Smooth muscle cell (in vitro differentiated cells): ENCODE measurements around the gene BCDIN3D. TPM values are rescaled to one million over a fixed set of nuclear protein-coding genes. Genes with fewer than 3 reads are reported as not detected.

Experiments
- DNase-seq: peaks from one replicate; lab custom pipeline; 2025; ENCODE audit not compliant: unreplicated experiment; lab: John Stamatoyannopoulos, UW
- H2AFZ ChIP-seq: fragments of 200-600 bp; sonication (generic); 2 replicates; pipeline ENCODE4 v1.6.0; 2016; ENCODE audit warnings: antibody characterized with exemption, low read depth, mild to moderate bottlenecking
- H3F3A ChIP-seq: fragments of 200-600 bp; sonication (generic); 2 replicates; pipeline ENCODE4 v1.6.0; 2017; ENCODE audit warnings: antibody characterized with exemption, low read depth
- H3K27ac ChIP-seq: fragments of 200-600 bp; sonication (generic); 2 replicates; pipeline ENCODE4 v1.5.1; 2016; ENCODE audit warnings: low read depth, mild to moderate bottlenecking
- H3K27me3 ChIP-seq: fragments of 200-600 bp; sonication (generic); 2 replicates; pipeline ENCODE4 v1.6.1; 2016; ENCODE audit warnings: low read depth, mild to moderate bottlenecking
- H3K36me3 ChIP-seq: fragments of 200-600 bp; sonication (generic); 2 replicates; pipeline ENCODE4 v1.5.1; 2016; ENCODE audit warnings: low read depth
- H3K4me1 ChIP-seq: fragments of 200-600 bp; sonication (generic); 2 replicates; pipeline ENCODE4 v1.5.1; 2016; ENCODE audit warnings: low read depth
- H3K4me2 ChIP-seq: fragments of 200-600 bp; sonication (generic); 2 replicates; pipeline ENCODE4 v1.6.0; 2016; ENCODE audit warnings: mild to moderate bottlenecking
- H3K4me3 ChIP-seq: fragments of 200-600 bp; sonication (generic); 2 replicates; pipeline ENCODE4 v1.5.1; 2016; ENCODE audit warnings: mild to moderate bottlenecking
- H3K79me2 ChIP-seq: fragments of 200-600 bp; sonication (generic); 2 replicates; pipeline ENCODE4 v1.6.0; 2016; ENCODE audit warnings: low read depth, mild to moderate bottlenecking
- H3K9ac ChIP-seq: fragments of 200-600 bp; sonication (generic); 2 replicates; pipeline ENCODE4 v1.6.0; 2016; ENCODE audit warnings: low read depth
- H3K9me3 ChIP-seq: fragments of 200-600 bp; sonication (generic); replicated peaks from 2 replicates; pipeline ENCODE4 v1.5.1; 2016; ENCODE audit warnings: low read depth
- H4K20me1 ChIP-seq: fragments of 200-600 bp; sonication (generic); 2 replicates; pipeline ENCODE4 v1.6.0; 2016; ENCODE audit warnings: low read depth
- CTCF ChIP-seq: fragments of 200-600 bp; sonication (generic); IDR thresholded peaks from 2 replicates; pipeline ENCODE4 v1.5.1; 2017; ENCODE audit warnings: borderline replicate concordance, mild to moderate bottlenecking, antibody characterized with exemption; ENCODE audit not compliant: insufficient read depth, poor library complexity, severe bottlenecking
- WGBS: methylation state at CpG from one replicate; pipeline ENCODE4 v1.1.7; 2016; ENCODE audit warnings: low lambda C conversion rate; 5-methylcytosine and 5-hydroxymethylcytosine counted together
- polyA plus RNA-seq: library from polyadenylated mRNA; unstranded; fragments of >200 nt; fragmentation: Nextera tagmentation; extraction: Ambion mirVana; gene quantifications from 2 replicates; pipeline ENCODE4 v1.2.1, GENCODE V29; 2016
- total RNA-seq: library from RNA; depleted of rRNA; stranded (reverse); fragments of >200 nt; gene quantifications from 2 replicates; pipeline ENCODE4 v1.2.3, GENCODE V29; 2014

BCDIN3D gene
- total and polyA plus RNA-seq, 2 experiments from 2014 or later = 2.9 to 3.4 TPM

DNA sequence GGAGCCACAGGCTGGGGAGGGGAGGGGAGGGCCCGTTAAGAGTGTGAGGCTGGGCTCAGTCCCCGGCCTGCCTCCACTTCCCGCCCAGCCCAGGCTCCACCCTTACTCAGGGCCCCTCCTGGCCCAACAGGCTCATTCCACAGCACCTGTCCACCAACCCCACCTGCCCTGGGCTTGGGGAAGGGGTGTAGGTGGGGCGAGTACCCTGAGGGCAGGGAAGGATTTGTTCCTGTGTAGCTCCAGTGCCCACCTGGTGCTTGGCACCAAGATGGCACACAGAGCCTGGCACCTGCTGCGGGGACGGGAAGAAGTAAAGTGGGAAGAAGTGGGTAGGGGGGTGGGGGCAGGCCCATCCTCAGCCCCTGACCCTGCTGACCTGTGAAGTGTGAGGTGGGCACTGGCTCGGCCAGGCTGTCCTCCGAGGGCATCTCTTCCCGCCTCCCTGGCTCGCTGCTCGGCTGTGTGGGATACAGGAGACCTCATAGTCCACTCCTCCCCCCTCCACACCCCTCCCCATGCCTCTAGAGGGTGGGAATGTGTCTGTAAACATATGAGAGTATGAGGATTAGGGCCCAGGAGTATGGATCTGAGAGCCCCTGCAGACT is 49.8 kb downstream of the BCDIN3D start:
- no peak overlapping the region for H2AFZ ChIP-seq
- H3K27ac ChIP-seq = no peak overlapping the region
- no peak overlapping the region for H3K4me2 ChIP-seq
- H3F3A ChIP-seq = no peaks in the 10 kb centered on the region
- no peak for TF ChIP-seq CTCF
- H3K36me3 ChIP-seq = no peaks in the 10 kb centered on the region
- H4K20me1 ChIP-seq = no peaks in the 10 kb centered on the region
- H3K9me3 ChIP-seq = no peaks in the 10 kb centered on the region
- no peaks in the 10 kb centered on the region for H3K4me1 ChIP-seq
- WGBS = 93% methylated on average over 8 of the region's 11 CpGs
- no peak overlapping the region for H3K4me3 ChIP-seq
- DNase-seq = no peak
- H3K9ac ChIP-seq = no peak overlapping the region
- H3K27me3 ChIP-seq = no peaks in the 10 kb centered on the region
- no peaks in the 10 kb centered on the region for H3K79me2 ChIP-seq

- H3K27ac ChIP-seq = no peak overlapping the region
- no peak for TF ChIP-seq CTCF
- no peak overlapping the region for H3K4me3 ChIP-seq
- no peak overlapping the region for H3K4me2 ChIP-seq
- no peaks in the 10 kb centered on the region for H3K9me3 ChIP-seq
- WGBS = 99% methylated on average over 11 of the region's 20 CpGs
- no peaks in the 10 kb centered on the region for H3K4me1 ChIP-seq
- no peak overlapping the region for H3K9ac ChIP-seq
- H3K36me3 ChIP-seq = no peaks in the 10 kb centered on the region
- DNase-seq = no peak
- no peaks in the 10 kb centered on the region for H3K79me2 ChIP-seq
- H2AFZ ChIP-seq = no peak overlapping the region
- no peaks in the 10 kb centered on the region for H3K27me3 ChIP-seq
- H4K20me1 ChIP-seq = no peaks in the 10 kb centered on the region
- no peaks in the 10 kb centered on the region for H3F3A ChIP-seq
Measured at GRCh38 chr12:49792181-49792970, 50.5 kb downstream of the BCDIN3D start.

DNA sequence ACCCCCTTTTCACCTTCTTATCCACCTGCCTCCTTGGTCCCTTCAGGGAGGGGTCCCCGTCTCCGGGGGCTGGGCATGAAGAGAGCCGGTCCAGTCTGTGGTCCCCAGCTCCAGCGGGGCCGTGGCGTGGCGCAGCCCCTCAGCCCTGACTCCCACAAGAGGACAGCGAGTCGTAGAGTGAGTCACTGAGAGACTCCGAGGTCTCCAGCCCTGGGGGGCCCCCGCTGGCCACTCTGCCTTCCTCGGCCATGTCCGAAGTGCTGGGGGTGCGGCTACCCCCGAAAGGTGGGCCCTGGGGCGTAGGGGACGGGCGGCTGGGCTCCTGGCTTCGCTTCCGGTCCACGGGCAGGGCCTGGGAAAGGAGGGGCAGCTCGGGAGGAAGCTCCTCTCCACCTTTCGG is 51.2 kb downstream of the BCDIN3D start:
- Histone ChIP-seq H3K9me3 (no peaks in the 10 kb centered on the region), H3K27me3 (no peaks in the 10 kb centered on the region), H3K4me1 (no peaks in the 10 kb centered on the region), H2AFZ (no peak overlapping the region), H3K79me2 (no peaks in the 10 kb centered on the region), H3F3A (no peaks in the 10 kb centered on the region), H3K9ac (no peak overlapping the region), H3K4me3 (no peak overlapping the region), H3K36me3 (no peaks in the 10 kb centered on the region), H3K4me2 (no peak overlapping the region), H3K27ac (no peak overlapping the region), H4K20me1 (no peaks in the 10 kb centered on the region)
- no peak for TF ChIP-seq CTCF
- WGBS = 88% methylated on average over 22 of the region's 23 CpGs
- DNase-seq = no peak
